Heart left ventricle (tissue), 16 donors: ENCODE measurements around the gene LPP. TPM values are rescaled to one million over a fixed set of nuclear protein-coding genes. Genes with fewer than 3 reads are reported as not detected.

ENCODE experiments used
- ATAC-seq, 4 donors: fragments of 200-7000 bp; cut with Tn5 transposase; one replicate each; pipeline ENCODE4 v1.9.1; 2020 to 2022; ENCODE audit warnings: moderate library complexity in 4 of 4, mild to moderate bottlenecking in 3 of 4, moderate number of reproducible peaks in 1 of 4
- DNase-seq, 5 donors: peaks; one replicate each; pipeline ENCODE4 v3.0.0-alpha.2; 2020
- H3K27ac ChIP-seq, 12 donors: fragments of 200-600 bp; sonication (generic) in 4 of 12; one replicate each; pipeline versions ENCODE4 v1.5.0 to v1.8.0; 2016 to 2022; ENCODE audit warnings: mild to moderate bottlenecking in 2 of 12
- H3K27me3 ChIP-seq, 9 donors: fragments of 200-600 bp; sonication (generic) in 2 of 9; one replicate each; pipeline versions ENCODE4 v1.5.1 to v1.8.0; 2016 to 2022; ENCODE audit warnings: mild to moderate bottlenecking in 3 of 9
- H3K36me3 ChIP-seq, 9 donors: fragments of 200-600 bp; sonication (generic) in 2 of 9; one replicate each; pipeline versions ENCODE4 v1.5.0 to v1.8.0; 2018 to 2022; ENCODE audit warnings: mild to moderate bottlenecking in 2 of 9
- H3K4me1 ChIP-seq, 12 donors: fragments of 200-600 bp; sonication (generic) in 4 of 12; one replicate each; pipeline versions ENCODE4 v1.5.0 to v1.8.0; 2016 to 2022; ENCODE audit warnings: mild to moderate bottlenecking in 3 of 12
- H3K4me3 ChIP-seq, 12 donors: fragments of 200-600 bp; sonication (generic) in 4 of 12; one replicate each; pipeline versions ENCODE4 v1.5.0 to v1.8.0; 2017 to 2022; ENCODE audit warnings: mild to moderate bottlenecking in 9 of 12, moderate library complexity in 4 of 12
- H3K9me3 ChIP-seq, 12 donors: fragments of 200-600 bp; sonication (generic) in 4 of 12; one replicate each; pipeline versions ENCODE4 v1.5.0 to v1.8.0; 2016 to 2022; ENCODE audit warnings: mild to moderate bottlenecking in 1 of 12
- POLR2A ChIP-seq, 2 donors: fragments of 450-650 bp; IDR thresholded peaks; one replicate each; pipeline ENCODE4 v1.6.1; 2017; ENCODE audit warnings: antibody characterized with exemption in 2 of 2, mild to moderate bottlenecking in 2 of 2, moderate library complexity in 2 of 2
- WGBS, 4 donors: extraction: QIAGEN DNeasy Blood & Tissue Kit in 2 of 4; methylation state at CpG; one replicate each; pipeline versions ENCODE4 v1.1.5 to v1.1.7; 2013 to 2018; 5-methylcytosine and 5-hydroxymethylcytosine counted together
- intact Hi-C, 10 donors: fragments of 100-400 bp; cut with DNase I; formaldehyde crosslinking; loops; one replicate each; pipeline versions ENCODE4 v1.11.1 to v1.14.2; 2022
- polyA plus RNA-seq, 2 donors: library from polyadenylated mRNA; stranded (reverse); fragments of 200-250 nt; gene quantifications; one replicate each; pipeline ENCODE4 v1.2.3, GENCODE V29; 2013
- total RNA-seq, 9 donors: library from RNA; depleted of rRNA in 2 of 9; stranded (reverse); fragments of >200 nt in 2 of 9; fragmentation: NEBNext Ultra II Directional in 3 of 9; extraction: Animal tissue kit (Norgen Biotek cat#: 25700) in 3 of 9; gene quantifications; one replicate each; pipeline versions ENCODE4 v1.1.0 to v1.2.4, GENCODE V29; 2016 to 2023
- TF ChIP-seq, protein P1 (sequence below), 12 donors: fragments of 200-600 bp; sonication (generic) in 4 of 12; IDR thresholded peaks; one replicate each; pipeline versions ENCODE4 v1.5.0 to v1.8.0; 2018 to 2022; ENCODE audit warnings: antibody characterized with exemption in 12 of 12, mild to moderate bottlenecking in 5 of 12
- donor health status: ischemic (EF 13 %, LVEDD 7.1; RV severe dilation, severe dysfunction).
- donor health status: healthy with polysubstance abuse.
- donor health status: DM: no; HTN: yes; CAD: no.
- donor health status: DM: no; HTN: no; CAD: no.
- donor health status: ischemic (EF 25% LVEDD 6.9; RV normal size, moderate dysfunction).
- donor health status: ischemic (EF 25% LVEDD 5.7; RV mildly dilated, moderate dysfunction).
- donor health status: healthy.
- donor health status: DM: yes; HTN: yes; CAD: no.
- donor health status: ischemic (EF 35%, LVEDD 5.7; RV mildly dilated, moderate dysfunction).
- donor health status: nonischemic (EF 11% LVEDD 7.7; RV severe dilation, severe dysfunction).
- donor health status: DM: yes; HTN: yes; CAD: no.
- donor health status: PGD.
- donor health status: ischemic (EF 29% LVEDD 5.4; RV normal size, mild dysfunction).
- donor health status: nonischemic (EF 23%, LVEDD 6.1; RV moderate dilation, normal function).

Gene LPP
- total and polyA plus RNA-seq, 11 donors = 9.2 to 178 (median 100) TPM

DNA sequence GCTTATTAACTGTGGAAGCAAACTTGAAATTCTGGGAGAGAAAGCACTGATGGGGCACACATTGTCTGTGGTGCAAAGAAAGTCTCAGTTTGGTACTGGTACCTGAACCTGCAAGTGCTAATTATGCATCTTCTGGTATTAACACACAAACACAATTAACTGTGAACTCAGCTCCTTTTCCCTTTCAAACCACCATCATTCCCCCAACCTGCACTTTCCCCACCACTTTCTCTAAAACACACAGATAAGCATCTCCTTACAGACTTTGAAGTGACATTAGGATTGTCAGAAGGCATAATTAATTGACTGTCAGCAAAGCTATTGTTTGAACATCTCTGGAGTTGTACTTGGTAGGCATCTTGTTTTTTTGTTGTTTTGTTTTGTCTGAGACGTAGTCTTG, 565.6 kb downstream of the LPP start:
- no peak overlapping the region for H3K27ac ChIP-seq
- H3K4me3 ChIP-seq = no peak overlapping the region
- ATAC-seq = no peak
- 62 to 100% (median 90%) methylated on average over 1 of the region's 1 CpG for WGBS, 4 donors
- DNase-seq = no peak
- H3K4me1 ChIP-seq = peaks cover 0 to 15% (median 0%) of the 10 kb centered on the region in 12 donors
- no peaks in the 10 kb centered on the region for H3K9me3 ChIP-seq
- intact Hi-C loops = no loop called here
- peaks cover 0 to 3% (median 0%) of the 10 kb centered on the region in 9 donors for H3K36me3 ChIP-seq
- H3K27me3 ChIP-seq = no peaks in the 10 kb centered on the region
- TF ChIP-seq POLR2A (IDR thresholded peaks at IDR 0.05) = no peak
- TF ChIP-seq, protein P1, sequence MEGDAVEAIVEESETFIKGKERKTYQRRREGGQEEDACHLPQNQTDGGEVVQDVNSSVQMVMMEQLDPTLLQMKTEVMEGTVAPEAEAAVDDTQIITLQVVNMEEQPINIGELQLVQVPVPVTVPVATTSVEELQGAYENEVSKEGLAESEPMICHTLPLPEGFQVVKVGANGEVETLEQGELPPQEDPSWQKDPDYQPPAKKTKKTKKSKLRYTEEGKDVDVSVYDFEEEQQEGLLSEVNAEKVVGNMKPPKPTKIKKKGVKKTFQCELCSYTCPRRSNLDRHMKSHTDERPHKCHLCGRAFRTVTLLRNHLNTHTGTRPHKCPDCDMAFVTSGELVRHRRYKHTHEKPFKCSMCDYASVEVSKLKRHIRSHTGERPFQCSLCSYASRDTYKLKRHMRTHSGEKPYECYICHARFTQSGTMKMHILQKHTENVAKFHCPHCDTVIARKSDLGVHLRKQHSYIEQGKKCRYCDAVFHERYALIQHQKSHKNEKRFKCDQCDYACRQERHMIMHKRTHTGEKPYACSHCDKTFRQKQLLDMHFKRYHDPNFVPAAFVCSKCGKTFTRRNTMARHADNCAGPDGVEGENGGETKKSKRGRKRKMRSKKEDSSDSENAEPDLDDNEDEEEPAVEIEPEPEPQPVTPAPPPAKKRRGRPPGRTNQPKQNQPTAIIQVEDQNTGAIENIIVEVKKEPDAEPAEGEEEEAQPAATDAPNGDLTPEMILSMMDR (IDR thresholded peaks at IDR 0.05) = no peak

GRCh38 chr3:188720215-188720614, 566.3 kb downstream of the LPP start:
- no peak overlapping the region for H3K4me3 ChIP-seq
- intact Hi-C loops = no loop called here

GRCh38 chr3:188720636-188721035, 566.7 kb downstream of the LPP start:
- TF ChIP-seq, protein P1 (IDR thresholded peaks at IDR 0.05) = no peak
- no peak for TF ChIP-seq POLR2A (IDR thresholded peaks at IDR 0.05)
- H3K4me1 ChIP-seq = peaks cover 0 to 15% (median 0%) of the 10 kb centered on the region in 12 donors
- ATAC-seq = no peak
- DNase-seq = no peak
- no peaks in the 10 kb centered on the region for H3K9me3 ChIP-seq
- H3K27ac ChIP-seq = no peak overlapping the region
- no peaks in the 10 kb centered on the region for H3K27me3 ChIP-seq
- peaks cover 0 to 3% (median 0%) of the 10 kb centered on the region in 9 donors for H3K36me3 ChIP-seq
- no peak overlapping the region for H3K4me3 ChIP-seq
- intact Hi-C loops = no loop called here

More at GRCh38 chr3:188720215-188720614, 566.3 kb downstream of the LPP start:
- Histone ChIP-seq H3K9me3 (no peaks in the 10 kb centered on the region), H3K27me3 (no peaks in the 10 kb centered on the region), H3K27ac (no peak overlapping the region), H3K36me3 (peaks cover 0 to 3% (median 0%) of the 10 kb centered on the region in 9 donors), H3K4me1 (peaks cover 0 to 15% (median 0%) of the 10 kb centered on the region in 12 donors)
- ATAC-seq (no peak), DNase-seq (no peak)
- 57 to 76% (median 65%) methylated on average over 3 of the region's 3 CpGs for WGBS, 4 donors
- TF ChIP-seq POLR2A (IDR thresholded peaks at IDR 0.05) = no peak
- TF ChIP-seq, protein P1 (IDR thresholded peaks at IDR 0.05) = no peak

- Histone ChIP-seq H3K27ac (no peak overlapping the region), H3K27me3 (no peaks in the 10 kb centered on the region), H3K4me1 (peaks cover 0 to 15% (median 0%) of the 10 kb centered on the region in 12 donors), H3K9me3 (no peaks in the 10 kb centered on the region), H3K36me3 (peaks cover 0 to 3% (median 0%) of the 10 kb centered on the region in 9 donors), H3K4me3 (no peak overlapping the region)
- TF ChIP-seq, protein P1 (IDR thresholded peaks at IDR 0.05) = no peak
- TF ChIP-seq POLR2A (IDR thresholded peaks at IDR 0.05) = no peak
- no peak for DNase-seq
- intact Hi-C loops = no loop called here
- WGBS, 4 donors = 96 to 99% (median 98%) methylated on average over 4 of the region's 4 CpGs
- no peak for ATAC-seq
Observed at GRCh38 chr3:188721312-188721711, 567.4 kb downstream of the LPP start.
